MG63 (cell line): ENCODE measurements around the gene FSTL4. TPM values are rescaled to one million over a fixed set of nuclear protein-coding genes. Genes with fewer than 3 reads are reported as not detected.
"Not testable (repeated sequence)": the region's sequence is repeated elsewhere in the genome, so short reads cannot be mapped to it uniquely, and the experiment has no call there.

Experiments
- DNase-seq: peaks from one replicate; pipeline ENCODE4 v3.0.0-alpha.2; 2020
- H3K27me3 ChIP-seq: fragments of 250-450 bp; sonication (Bioruptor Pico); 2 replicates; pipeline ENCODE4 v1.5.1; 2020; ENCODE audit warnings: mild to moderate bottlenecking, moderate library complexity
- H3K36me3 ChIP-seq: fragments of 250-450 bp; sonication (Bioruptor Pico); 2 replicates; pipeline ENCODE4 v1.5.1; 2020; ENCODE audit warnings: mild to moderate bottlenecking, moderate library complexity
- H3K4me3 ChIP-seq: fragments of 250-450 bp; sonication (Bioruptor Pico); 2 replicates; pipeline ENCODE4 v1.5.1; 2020; ENCODE audit warnings: mild to moderate bottlenecking, moderate library complexity
- H3K9me3 ChIP-seq: fragments of 250-450 bp; sonication (Bioruptor Pico); 2 replicates; pipeline ENCODE4 v1.5.1; 2020; ENCODE audit warnings: mild to moderate bottlenecking, moderate library complexity
- total RNA-seq: library from RNA; depleted of rRNA; stranded (reverse); fragments of >200 nt; shearing (Covaris generic); gene quantifications from 2 replicates; pipeline ENCODE4 v1.2.3, GENCODE V29; 2014; ENCODE audit warnings: low replicate concordance

Gene FSTL4
- total RNA-seq, 1 experiment from 2014 or later: not detected

DNA sequence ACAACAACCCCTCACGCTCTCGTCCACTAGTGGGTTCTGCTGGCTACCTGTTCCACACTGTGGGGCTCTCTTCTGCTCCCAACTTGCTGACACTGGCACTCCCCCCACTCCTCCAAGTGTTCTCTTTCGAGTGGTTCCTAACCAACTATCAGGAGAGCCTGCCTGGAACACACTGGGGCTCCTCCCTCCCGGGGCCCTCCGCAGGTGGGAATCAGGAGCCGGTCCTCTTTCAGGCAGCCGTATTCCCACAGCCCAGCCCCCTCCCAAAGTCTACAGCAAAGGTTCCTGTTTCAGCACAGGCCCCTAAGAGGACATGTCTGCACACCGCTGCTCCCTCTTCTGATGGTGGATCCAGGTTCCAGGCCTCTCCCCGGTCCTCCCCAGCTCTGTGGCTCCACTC lies 165.9 kb downstream of the FSTL4 start:
- H3K36me3 ChIP-seq: no peaks in the 10 kb centered on the region
- no peak overlapping the region for H3K4me3 ChIP-seq
- DNase-seq: no peak
- no peaks in the 10 kb centered on the region for H3K9me3 ChIP-seq
- no peaks in the 10 kb centered on the region for H3K27me3 ChIP-seq

DNA sequence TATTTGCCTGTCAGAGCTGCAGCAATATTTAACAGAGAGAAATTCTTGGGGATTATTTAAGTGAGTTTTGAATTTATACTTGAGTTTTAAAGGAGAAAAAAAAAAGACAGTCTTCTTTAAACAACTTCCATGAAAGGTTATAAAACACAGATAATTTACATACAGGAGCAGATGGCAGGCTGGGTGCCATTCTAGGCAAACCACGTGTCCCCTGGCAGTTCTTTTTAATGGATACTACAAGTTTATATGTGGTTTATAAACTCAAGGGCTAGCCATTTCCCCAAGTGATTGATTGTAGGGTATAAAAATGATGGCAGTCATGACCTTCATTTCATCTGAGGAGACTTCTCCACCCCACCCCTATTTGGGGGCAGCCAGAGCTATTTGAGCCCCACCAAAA lies 166.6 kb downstream of the FSTL4 start:
- Histone ChIP-seq H3K27me3 (no peaks in the 10 kb centered on the region), H3K36me3 (no peaks in the 10 kb centered on the region), H3K9me3 (no peaks in the 10 kb centered on the region), H3K4me3 (no peak overlapping the region)
- no peak for DNase-seq

DNA sequence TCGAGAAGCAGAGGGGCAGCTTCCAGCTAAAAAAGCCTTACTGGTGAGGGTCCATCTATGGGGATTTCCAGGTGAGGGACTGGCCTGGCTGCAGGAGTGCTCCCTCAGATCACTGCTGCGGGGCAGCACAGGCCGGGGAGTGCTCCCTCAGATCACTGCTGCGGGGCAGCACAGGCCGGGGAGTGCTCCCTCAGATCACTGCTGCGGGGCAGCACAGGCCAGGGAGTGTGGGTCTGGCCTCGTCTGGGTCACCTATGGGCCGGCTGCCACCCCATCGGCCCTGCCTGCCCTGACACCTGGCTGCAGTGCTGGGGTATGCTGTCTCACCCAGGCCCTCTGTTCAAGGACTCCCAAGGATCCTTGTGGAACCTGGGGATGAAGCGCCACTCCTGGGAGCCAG lies 167.1 kb downstream of the FSTL4 start:
- not testable (repeated sequence) for H3K9me3 ChIP-seq, H3K36me3 ChIP-seq, H3K27me3 ChIP-seq, DNase-seq, H3K4me3 ChIP-seq

DNA sequence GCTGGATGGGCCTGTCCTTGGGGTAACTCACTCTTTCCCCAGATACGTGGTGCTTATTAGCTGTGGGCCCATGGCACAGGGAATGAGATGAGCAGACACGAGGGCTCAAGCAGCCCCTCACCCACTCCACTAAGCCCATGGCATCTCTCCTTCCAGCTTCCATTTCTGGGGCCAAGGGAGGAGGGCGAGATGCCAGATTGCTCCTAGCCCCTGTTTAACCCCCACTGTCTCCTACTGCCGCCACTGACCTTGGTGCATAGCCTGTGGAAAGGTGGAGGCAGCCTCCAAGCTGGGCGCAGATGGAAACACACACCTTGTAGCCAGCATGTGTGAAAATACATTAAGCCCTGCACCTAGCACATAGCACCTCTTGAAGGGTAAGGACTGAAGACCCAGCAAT lies 167.6 kb downstream of the FSTL4 start:
- Histone ChIP-seq H3K9me3 (no peaks in the 10 kb centered on the region), H3K36me3 (no peaks in the 10 kb centered on the region), H3K4me3 (no peak overlapping the region), H3K27me3 (no peaks in the 10 kb centered on the region)
- no peak for DNase-seq

DNA sequence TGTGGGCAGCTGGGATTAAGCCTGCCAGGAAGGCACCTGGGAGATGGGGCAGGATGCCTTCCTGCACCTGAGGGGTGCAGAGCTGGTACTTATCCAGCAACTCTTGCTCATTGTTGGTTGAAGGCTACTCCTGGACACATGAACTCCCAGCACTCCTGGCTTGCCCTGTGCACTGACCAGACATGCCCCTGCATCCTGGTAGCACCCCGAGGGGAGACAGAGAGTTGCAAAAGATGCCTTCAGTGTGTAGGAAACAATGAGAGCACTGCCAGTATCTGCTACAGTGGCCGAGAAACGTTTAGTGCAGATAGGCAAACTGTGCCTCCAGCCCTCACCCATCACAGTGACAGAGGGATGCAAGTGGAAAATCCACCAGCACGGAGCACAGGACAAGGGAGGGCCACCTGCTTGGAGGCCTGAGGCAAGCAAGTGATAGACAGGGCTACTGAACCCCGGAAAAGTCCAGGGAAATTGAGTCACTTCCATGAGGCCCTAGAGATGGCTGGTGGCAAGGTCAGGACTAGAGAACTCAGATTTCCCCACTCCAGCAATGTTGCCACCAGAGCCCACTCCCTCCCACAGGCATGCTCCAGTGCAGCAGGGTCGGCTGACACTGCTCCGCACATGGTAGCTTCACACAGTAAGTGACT lies 171.1 kb downstream of the FSTL4 start:
- no peaks in the 10 kb centered on the region; the same call in 1 of the 2 replicates for H3K27me3 ChIP-seq

DNA sequence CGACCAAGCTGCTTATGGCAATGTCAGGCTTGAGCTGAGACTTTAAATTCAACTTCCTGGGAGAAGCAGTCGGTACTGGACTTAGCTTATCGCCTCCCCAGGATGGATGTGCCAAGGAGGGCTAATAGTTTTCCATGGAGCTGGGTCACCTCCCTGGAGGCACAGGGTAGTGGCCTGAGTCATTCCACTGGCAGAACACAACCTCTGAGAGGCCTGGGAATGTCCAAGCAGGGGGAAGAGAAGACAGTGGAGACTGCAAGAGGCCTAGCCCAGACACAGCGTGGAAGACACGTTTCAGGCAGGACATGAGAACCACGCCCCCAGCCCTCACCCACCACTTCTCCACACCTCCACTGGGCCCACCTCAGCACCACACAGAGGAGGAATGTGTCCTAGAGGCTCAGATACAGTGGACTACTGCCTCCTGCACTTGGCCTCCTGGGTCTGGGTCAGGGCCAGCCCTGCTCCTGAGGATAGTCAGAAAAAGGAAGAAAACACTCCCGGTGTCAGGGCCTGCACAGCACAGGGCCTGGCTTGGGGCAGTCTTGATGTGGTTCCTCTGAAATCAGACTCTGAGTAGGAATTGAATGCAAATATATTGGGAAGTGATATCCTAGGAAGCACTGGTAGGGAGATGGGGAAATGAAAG lies 171.8 kb downstream of the FSTL4 start:
- H3K36me3 ChIP-seq: no peaks in the 10 kb centered on the region
- no peak overlapping the region for H3K4me3 ChIP-seq
- H3K9me3 ChIP-seq: no peaks in the 10 kb centered on the region
- H3K27me3 ChIP-seq: no peaks in the 10 kb centered on the region; the same call in 1 of the 2 replicates
- DNase-seq: peak; percentile 37

More for the DNA sequence above, 171.1 kb downstream of the FSTL4 start:
- H3K9me3 ChIP-seq: no peaks in the 10 kb centered on the region
- no peak for DNase-seq
- H3K36me3 ChIP-seq: no peaks in the 10 kb centered on the region
- H3K4me3 ChIP-seq: no peak overlapping the region

DNA sequence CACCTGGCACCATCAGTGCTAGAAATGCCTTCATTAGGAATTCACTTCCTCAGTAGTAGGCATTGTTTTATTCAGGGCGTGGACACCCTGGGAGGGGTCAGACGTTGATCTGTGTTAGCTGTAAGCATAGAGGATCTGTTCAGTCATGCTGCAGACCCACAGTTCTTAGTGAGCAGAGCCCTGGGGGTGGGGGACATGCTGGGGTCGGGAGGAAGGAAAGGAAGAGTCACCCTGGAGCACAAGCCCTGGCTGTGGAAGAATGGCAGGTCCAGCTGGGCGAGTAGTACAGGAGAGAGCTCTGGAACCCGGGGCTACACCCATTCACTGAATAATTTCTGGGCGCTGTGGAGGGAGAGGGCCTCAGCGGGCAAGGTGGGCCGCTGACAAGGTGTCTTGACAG lies 172.5 kb downstream of the FSTL4 start:
- H3K27me3 ChIP-seq: no peaks in the 10 kb centered on the region; the same call in 1 of the 2 replicates
- H3K9me3 ChIP-seq: no peaks in the 10 kb centered on the region
- no peak overlapping the region for H3K4me3 ChIP-seq
- H3K36me3 ChIP-seq: no peaks in the 10 kb centered on the region
- DNase-seq: no peak

DNA sequence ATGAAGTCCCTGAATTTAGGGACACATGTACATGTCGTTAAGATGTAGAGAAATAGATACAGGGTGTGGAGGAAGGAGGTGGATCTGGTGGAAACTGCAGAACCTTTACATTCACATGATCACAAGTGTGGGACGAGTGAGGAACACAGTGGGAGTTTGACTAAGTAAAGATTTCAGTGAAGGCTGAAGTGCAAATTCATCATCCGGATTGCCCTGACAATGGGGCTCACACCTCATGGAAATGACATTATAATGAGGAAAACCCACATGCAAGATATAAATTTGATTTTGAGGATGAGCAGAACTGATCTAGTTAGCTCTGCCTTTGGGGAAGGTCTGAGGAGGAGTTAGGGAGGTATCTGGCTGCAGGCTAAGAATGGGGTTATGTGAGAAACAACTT lies 173.9 kb downstream of the FSTL4 start:
- Histone ChIP-seq H3K9me3 (no peaks in the 10 kb centered on the region), H3K36me3 (no peaks in the 10 kb centered on the region), H3K4me3 (no peak overlapping the region), H3K27me3 (no peaks in the 10 kb centered on the region; the same call in 1 of the 2 replicates)
- DNase-seq: no peak

DNA sequence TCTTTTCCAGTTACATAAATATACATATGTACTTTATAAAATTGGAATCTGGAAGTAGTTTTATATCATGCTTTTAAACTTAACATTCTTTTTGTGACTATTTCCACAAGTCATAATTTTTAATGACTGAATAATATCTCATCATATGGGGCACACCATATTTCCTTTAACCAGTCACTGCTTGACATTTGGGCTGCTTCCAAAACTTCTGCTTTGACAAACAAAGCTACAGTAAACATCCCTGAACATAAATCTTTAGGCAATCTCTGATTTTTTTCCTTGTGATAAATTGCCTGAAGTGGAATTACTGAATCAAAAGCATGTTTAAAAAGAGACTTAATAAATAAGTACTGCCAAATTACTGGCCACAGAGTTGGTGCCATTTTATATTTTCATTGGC lies 178.0 kb downstream of the FSTL4 start:
- peaks cover 20% of the 10 kb centered on the region for H3K27me3 ChIP-seq
- no peak for DNase-seq
- no peaks in the 10 kb centered on the region for H3K36me3 ChIP-seq
- no peaks in the 10 kb centered on the region for H3K9me3 ChIP-seq
- H3K4me3 ChIP-seq: no peak overlapping the region

DNA sequence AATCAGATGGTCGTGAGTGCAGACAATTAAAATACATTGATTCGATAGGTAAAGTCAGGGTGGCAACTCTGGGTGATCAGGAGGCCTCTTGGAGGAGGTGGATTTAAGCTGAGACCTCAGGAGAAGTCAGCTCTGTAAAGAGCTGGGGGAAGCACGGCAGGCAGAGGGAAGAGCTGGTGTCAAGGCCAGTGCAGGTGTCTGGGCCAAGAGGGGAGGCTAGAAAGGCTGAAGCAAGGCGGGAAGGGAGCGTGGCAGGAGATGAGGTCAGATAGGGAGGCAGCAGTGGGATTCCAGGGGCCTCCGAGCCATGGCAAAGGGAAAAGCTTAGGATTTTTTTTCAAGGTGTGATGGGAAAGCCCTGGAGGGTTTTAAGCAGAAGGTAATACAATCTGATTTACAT lies 178.7 kb downstream of the FSTL4 start:
- no peak overlapping the region for H3K4me3 ChIP-seq
- peaks cover 22% of the 10 kb centered on the region for H3K27me3 ChIP-seq
- no peaks in the 10 kb centered on the region for H3K9me3 ChIP-seq
- no peaks in the 10 kb centered on the region for H3K36me3 ChIP-seq
- DNase-seq: no peak

DNA sequence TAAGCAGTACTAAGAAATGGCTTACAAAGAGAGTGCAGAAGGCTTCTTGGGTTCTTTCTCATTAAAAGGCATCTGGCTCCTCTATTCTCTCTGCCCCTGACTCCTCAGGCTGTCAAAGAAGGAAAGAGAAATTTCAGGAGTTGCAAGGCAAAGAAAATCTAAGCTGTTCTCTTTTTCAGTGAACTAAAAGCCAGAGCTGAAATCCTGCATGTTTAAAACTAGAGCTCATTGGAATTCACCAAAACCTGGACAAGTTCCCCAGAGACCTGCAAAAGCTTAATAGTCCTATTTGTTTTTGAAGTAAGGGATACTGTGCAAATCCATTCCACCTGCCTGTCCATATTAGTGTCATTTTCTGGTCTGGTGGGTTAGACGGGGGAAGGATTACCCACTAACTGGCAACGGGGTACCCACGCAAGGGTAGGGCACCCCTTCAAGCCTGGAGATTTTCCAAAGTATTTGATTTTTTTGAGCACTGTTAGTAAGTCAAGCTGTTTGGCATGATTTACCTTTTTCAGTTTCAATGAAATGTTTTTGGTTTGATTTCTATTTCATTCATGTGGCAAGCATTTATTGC lies 179.3 kb downstream of the FSTL4 start:
- no peak overlapping the region for H3K4me3 ChIP-seq
- DNase-seq: no peak
- peaks cover 24% of the 10 kb centered on the region for H3K27me3 ChIP-seq
- H3K36me3 ChIP-seq: no peaks in the 10 kb centered on the region
- no peaks in the 10 kb centered on the region for H3K9me3 ChIP-seq

DNA sequence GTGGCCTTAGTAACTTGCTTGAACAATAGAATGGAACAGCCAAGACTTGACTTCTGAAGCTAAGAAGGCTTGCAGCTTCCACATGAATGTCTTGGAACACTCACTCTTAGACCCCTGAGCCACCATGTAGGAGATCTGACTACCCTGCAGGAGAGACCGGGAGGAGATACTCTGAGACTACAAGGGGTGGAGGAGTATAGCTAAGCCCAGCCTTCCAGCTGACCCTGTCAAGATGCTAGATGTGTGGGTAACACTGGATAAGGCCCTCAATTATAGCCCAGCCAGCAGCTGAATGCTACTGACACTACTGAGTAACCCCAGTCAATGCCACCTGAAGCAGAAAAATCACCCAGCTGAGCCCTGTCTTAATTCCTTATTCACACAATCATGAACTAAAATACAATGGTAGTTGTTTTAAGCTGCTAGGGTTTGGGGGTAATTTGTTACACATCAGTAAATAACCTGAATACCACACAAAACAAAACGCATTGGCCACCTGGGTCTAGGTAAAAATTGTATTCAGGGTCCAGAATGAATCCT lies 180.9 kb downstream of the FSTL4 start:
- no peak for DNase-seq
- H3K36me3 ChIP-seq: no peaks in the 10 kb centered on the region
- no peaks in the 10 kb centered on the region for H3K9me3 ChIP-seq
- peaks cover 24% of the 10 kb centered on the region for H3K27me3 ChIP-seq
- H3K4me3 ChIP-seq: no peak overlapping the region

DNA sequence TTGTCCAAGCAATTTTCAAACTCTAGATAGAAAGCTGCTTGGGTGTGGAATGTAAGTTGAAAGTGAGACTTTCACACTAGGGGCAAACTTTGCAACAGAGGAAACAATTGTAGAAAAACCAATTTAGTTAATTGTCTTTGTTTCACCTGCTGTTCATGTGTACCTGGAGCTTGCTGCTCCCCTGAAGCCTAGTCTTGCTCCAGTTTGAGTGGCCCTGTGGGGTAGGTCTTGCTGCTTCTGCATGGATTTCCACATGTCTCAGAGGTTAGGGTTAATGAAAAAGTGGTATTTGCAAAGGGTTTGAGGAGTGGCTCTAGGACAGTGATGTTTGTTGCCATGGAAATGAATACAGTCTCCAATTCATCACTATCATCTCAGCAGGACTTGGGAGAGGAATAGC lies 182.2 kb downstream of the FSTL4 start:
- H3K4me3 ChIP-seq: no peak overlapping the region

DNA sequence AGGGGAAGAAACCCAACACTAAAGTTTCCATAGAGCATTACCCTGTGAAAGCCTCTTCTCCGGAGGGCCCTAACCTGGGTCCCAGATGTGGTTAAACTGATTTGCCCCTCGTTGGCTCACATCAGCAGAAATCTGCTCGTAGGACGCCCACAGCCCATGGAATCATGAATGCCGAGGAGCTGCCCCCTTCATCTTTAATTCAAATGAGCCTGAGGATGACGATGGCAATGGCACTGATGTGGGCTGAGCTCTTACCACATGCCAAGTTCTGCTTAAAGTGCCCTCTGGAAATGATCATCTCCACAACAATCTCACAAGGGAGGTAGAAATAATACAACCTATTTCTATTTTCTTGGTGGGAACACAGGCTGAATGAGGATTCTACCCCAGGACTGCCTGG lies 183.3 kb downstream of the FSTL4 start:
- Histone ChIP-seq H3K4me3 (no peak overlapping the region), H3K36me3 (no peaks in the 10 kb centered on the region), H3K9me3 (no peaks in the 10 kb centered on the region), H3K27me3 (peaks cover 24% of the 10 kb centered on the region)
- no peak for DNase-seq

More for the DNA sequence above, 182.2 kb downstream of the FSTL4 start:
- Histone ChIP-seq H3K9me3 (no peaks in the 10 kb centered on the region), H3K36me3 (no peaks in the 10 kb centered on the region), H3K27me3 (peaks cover 24% of the 10 kb centered on the region)
- no peak for DNase-seq

DNA sequence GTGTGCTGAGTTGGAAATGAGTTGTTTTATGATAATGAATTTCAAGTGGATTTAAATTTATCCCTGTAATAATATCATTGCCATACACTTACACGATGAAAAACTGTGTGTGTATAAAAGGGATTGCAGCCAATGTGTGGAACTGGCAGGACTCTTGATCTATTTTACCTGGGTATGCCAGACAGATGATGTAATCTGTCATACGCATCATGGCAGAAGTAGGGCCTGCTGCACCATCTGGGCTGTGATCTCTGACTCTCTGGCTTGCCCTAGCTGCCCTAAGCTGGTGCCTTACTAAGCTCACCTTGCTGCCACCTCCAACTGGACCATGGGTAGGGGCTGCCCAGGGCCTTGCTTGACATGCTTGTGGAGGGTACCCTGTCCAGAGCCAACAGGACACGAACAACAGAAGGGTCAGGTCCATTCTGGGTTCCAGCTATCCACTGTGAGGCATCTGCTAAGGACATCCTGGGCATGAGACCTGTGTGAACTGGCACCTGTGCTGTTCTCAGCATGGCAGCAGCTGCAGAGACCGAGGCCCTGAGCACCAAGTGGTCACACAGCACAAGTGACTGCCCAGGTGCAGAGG lies 184.2 kb downstream of the FSTL4 start:
- Histone ChIP-seq H3K36me3 (no peaks in the 10 kb centered on the region), H3K27me3 (peaks cover 21% of the 10 kb centered on the region), H3K4me3 (no peak overlapping the region), H3K9me3 (no peaks in the 10 kb centered on the region)
- no peak for DNase-seq

DNA sequence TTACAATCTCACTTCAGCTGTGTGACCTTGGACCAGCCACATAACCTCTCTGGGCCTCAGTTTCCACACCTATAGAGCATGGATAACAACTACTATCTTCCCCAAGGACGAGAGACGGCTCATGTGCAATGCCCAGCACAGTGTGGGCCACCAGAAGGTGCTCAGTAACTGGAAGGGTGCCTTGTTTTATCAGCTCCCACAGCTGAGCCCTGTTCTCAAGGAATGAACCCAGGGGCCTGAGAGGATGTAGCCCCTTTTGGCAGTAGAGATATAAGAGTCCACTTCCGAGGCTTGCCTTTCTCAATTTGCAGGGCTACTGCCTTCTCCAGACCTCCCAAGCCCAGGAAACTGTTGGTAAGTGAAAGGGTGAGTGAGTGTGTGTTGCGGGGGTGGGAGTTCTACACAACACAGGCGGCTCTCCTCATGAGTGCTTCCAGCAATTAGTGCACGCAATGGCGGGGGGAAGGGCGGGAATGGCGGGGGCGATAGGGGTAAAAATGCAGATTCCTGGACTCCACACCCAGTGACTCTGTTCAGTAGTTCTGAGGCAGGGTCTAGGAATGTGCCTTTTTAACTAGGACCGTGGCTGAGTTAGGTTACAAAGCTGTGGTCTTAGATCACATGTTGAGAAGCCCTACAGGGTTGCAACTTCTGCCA lies 185.1 kb downstream of the FSTL4 start:
- Histone ChIP-seq H3K4me3 (no peak overlapping the region), H3K36me3 (no peaks in the 10 kb centered on the region), H3K27me3 (peaks cover 20% of the 10 kb centered on the region), H3K9me3 (no peaks in the 10 kb centered on the region)
- DNase-seq: no peak

DNA sequence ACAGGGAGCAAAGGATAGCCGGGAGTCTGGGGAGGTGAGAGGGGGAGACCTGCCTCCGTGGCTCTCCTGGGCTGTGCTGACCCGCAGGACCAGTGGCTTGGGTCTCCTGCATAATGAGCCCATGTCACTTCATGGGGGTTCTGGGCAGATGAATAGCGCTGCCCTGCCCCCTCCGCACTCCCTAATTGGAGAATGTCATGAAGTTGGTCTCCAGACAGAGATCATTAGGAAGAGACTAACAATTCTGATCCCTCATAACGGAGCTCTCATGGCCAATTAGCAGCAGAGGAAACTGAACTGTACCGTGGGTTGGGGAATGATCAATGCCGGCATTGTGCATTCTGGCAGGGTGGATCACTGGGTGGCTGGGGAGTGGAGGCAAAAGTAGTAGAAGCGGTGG lies 186.1 kb downstream of the FSTL4 start:
- Histone ChIP-seq H3K9me3 (no peaks in the 10 kb centered on the region), H3K36me3 (no peaks in the 10 kb centered on the region), H3K27me3 (peaks cover 18% of the 10 kb centered on the region), H3K4me3 (no peak overlapping the region)
- DNase-seq: no peak
